SK-N-SH (cell line): ENCODE measurements around the gene UBTD2. TPM values are rescaled to one million over a fixed set of nuclear protein-coding genes. Genes with fewer than 3 reads are reported as not detected.

Source experiments
- CTCF ChIA-PET: fragments of 300-600, 350-600 bp; formaldehyde crosslinking; extraction: SDS; loops from one replicate; lab custom pipeline; 2021; lab: Yijun Ruan, JAX
- POLR2A ChIA-PET: fragments of 350-600 bp; sonication (Branson Sonifier 250); formaldehyde crosslinking; extraction: SDS; loops from one replicate; lab custom pipeline; 2020; ENCODE audit warnings: antibody characterized with exemption, inconsistent platforms; lab: Yijun Ruan, JAX
- DNase-seq: peaks from one replicate; pipeline ENCODE4 v3.0.0; 2012
- H2AFZ ChIP-seq: fragments of 200-600 bp; sonication (generic); 2 replicates; pipeline ENCODE4 v1.8.1; 2016; ENCODE audit warnings: antibody characterized with exemption, mild to moderate bottlenecking, low read depth
- H3F3A ChIP-seq: fragments of 200-600 bp; sonication (generic); replicated peaks from 2 replicates; pipeline ENCODE3; 2016; ENCODE audit warnings: antibody characterized with exemption, mild to moderate bottlenecking; ENCODE audit not compliant: insufficient read depth
- H3K27ac ChIP-seq, 2 experiments: fragments of 200-500 bp in 1 of 2; fragments of 200-600 bp in 1 of 2; sonication (Bioruptor generic) in 1 of 2; sonication (generic), shearing (Covaris generic) in 1 of 2; 2 replicates each; pipeline versions ENCODE4 v1.5.1 to v1.6.1; 2014 to 2016; ENCODE audit warnings: low read depth in 2 of 2, inconsistent platforms in 1 of 2, low read length in 1 of 2, mild to moderate bottlenecking in 1 of 2, mixed read lengths in 1 of 2
- H3K27me3 ChIP-seq: fragments of 200-600 bp; sonication (generic), shearing (Covaris generic); 2 replicates; pipeline ENCODE4 v1.6.1; 2016; ENCODE audit warnings: mixed run types; ENCODE audit not compliant: insufficient read depth
- H3K36me3 ChIP-seq, 2 experiments: fragments of 200-500 bp in 1 of 2; fragments of 200-600 bp in 1 of 2; sonication (Bioruptor generic) in 1 of 2; sonication (generic) in 1 of 2; replicated peaks in 1 of 2; 2 replicates each; pipeline versions ENCODE3 to v1.5.1; 2014 to 2016; ENCODE audit warnings: low read length in 1 of 2, mild to moderate bottlenecking in 1 of 2; ENCODE audit not compliant: insufficient read depth in 2 of 2, control insufficient read depth in 1 of 2
- H3K4me1 ChIP-seq, 2 experiments: fragments of 200-500 bp in 1 of 2; fragments of 200-600 bp in 1 of 2; sonication (Bioruptor generic) in 1 of 2; sonication (generic), shearing (Covaris generic) in 1 of 2; 2 replicates each; pipeline versions ENCODE4 v1.5.1 to v1.6.1; 2014 to 2016; ENCODE audit warnings: low read depth in 1 of 2, low read length in 1 of 2, mixed run types in 1 of 2; ENCODE audit not compliant: insufficient read depth in 2 of 2, control insufficient read depth in 1 of 2
- H3K4me2 ChIP-seq: fragments of 200-600 bp; sonication (generic), shearing (Covaris generic); 2 replicates; pipeline ENCODE4 v1.6.1; 2017; ENCODE audit warnings: mixed run types
- H3K4me3 ChIP-seq, 2 experiments: fragments of 200-500 bp in 1 of 2; fragments of 200-600 bp in 1 of 2; sonication (Bioruptor generic) in 1 of 2; sonication (generic), shearing (Covaris generic) in 1 of 2; 2 replicates each; pipeline versions ENCODE4 v1.5.1 to v1.8.1; 2014 to 2016; ENCODE audit warnings: low read depth in 2 of 2, inconsistent platforms in 1 of 2, low read length in 1 of 2, mild to moderate bottlenecking in 1 of 2, mixed read lengths in 1 of 2, moderate library complexity in 1 of 2
- H3K79me2 ChIP-seq: fragments of 200-600 bp; sonication (generic); 2 replicates; pipeline ENCODE4 v1.8.1; 2017; ENCODE audit warnings: mild to moderate bottlenecking; ENCODE audit not compliant: insufficient read depth
- H3K9ac ChIP-seq: fragments of 200-600 bp; sonication (generic); 2 replicates; pipeline ENCODE4 v1.6.1; 2017; ENCODE audit warnings: mixed run types
- H3K9me2 ChIP-seq: fragments of 200-600 bp; sonication (generic); 2 replicates; pipeline ENCODE4 v1.6.1; 2017; ENCODE audit warnings: mixed run types
- H3K9me3 ChIP-seq: fragments of 200-600 bp; sonication (generic); 2 replicates; pipeline ENCODE4 v1.6.1; 2017; ENCODE audit warnings: mixed run types, mild to moderate bottlenecking, moderate library complexity
- H4K20me1 ChIP-seq: fragments of 200-600 bp; sonication (generic); 2 replicates; pipeline ENCODE4 v1.6.1; 2017; ENCODE audit warnings: mild to moderate bottlenecking, mixed run types; ENCODE audit not compliant: insufficient read depth
- EZH2phosphoT487 ChIP-seq: fragments of 200-600 bp; sonication (generic); IDR thresholded peaks from 2 replicates; pipeline ENCODE4 v1.6.1; 2017; ENCODE audit warnings: low read depth, mixed run types, mild to moderate bottlenecking, antibody characterized with exemption, moderate library complexity, borderline replicate concordance
- GATA2 ChIP-seq: sonication (generic); formaldehyde crosslinking; IDR thresholded peaks from 2 replicates; pipeline ENCODE4 v1.5.0; 2020; ENCODE audit warnings: mild to moderate bottlenecking, missing genetic modification reagents
- IRF3 ChIP-seq: fragments of 150-350 bp; IDR thresholded peaks from 2 replicates; pipeline ENCODE4 v1.6.1; 2016; ENCODE audit warnings: mild to moderate bottlenecking, low read depth, low read length
- MEF2A ChIP-seq: IDR thresholded peaks from 2 replicates; pipeline ENCODE4 v1.4.0; 2012; ENCODE audit warnings: low read depth, borderline replicate concordance
- MXI1 ChIP-seq: IDR thresholded peaks from 2 replicates; pipeline ENCODE4 v1.6.1; 2012; ENCODE audit warnings: mild to moderate bottlenecking, low read depth, low read length, improper control_type of control experiment
- NRF1 ChIP-seq: IDR thresholded peaks from 2 replicates; pipeline ENCODE4 v1.6.1; 2012; ENCODE audit warnings: low read depth, mild to moderate bottlenecking, low read length
- RXRA ChIP-seq: IDR thresholded peaks from 2 replicates; pipeline ENCODE4 v1.4.0; 2012; ENCODE audit warnings: low read depth, mild to moderate bottlenecking, borderline replicate concordance
- SIN3A ChIP-seq: IDR thresholded peaks from 2 replicates; pipeline ENCODE4 v1.6.1; 2012; ENCODE audit warnings: low read depth, mild to moderate bottlenecking, low read length, moderate library complexity, borderline replicate concordance
- TCF12 ChIP-seq: IDR thresholded peaks from 2 replicates; pipeline ENCODE4 v1.4.0; 2012
- TEAD4 ChIP-seq: IDR thresholded peaks from 2 replicates; pipeline ENCODE4 v1.4.0; 2012; ENCODE audit warnings: mild to moderate bottlenecking, borderline replicate concordance; ENCODE audit not compliant: insufficient read depth
- USF2 ChIP-seq: fragments of 150-350 bp; IDR thresholded peaks from 2 replicates; pipeline ENCODE4 v1.6.1; 2017; ENCODE audit warnings: antibody characterized with exemption, low read length, low read depth, borderline replicate concordance
- YY1 ChIP-seq: IDR thresholded peaks from 2 replicates; pipeline ENCODE4 v1.4.0; 2012; ENCODE audit warnings: low read depth, mild to moderate bottlenecking
- WGBS: methylation state at CpG from one replicate; pipeline ENCODE4 v1.1.6; 2017; ENCODE audit warnings: low lambda C conversion rate; 5-methylcytosine and 5-hydroxymethylcytosine counted together
- polyA plus RNA-seq, 3 experiments: library from polyadenylated mRNA; depleted of rRNA; stranded (reverse); fragments of >200 nt; gene quantifications; 2 replicates each; pipeline ENCODE4 v1.2.3, GENCODE V29; 2012
- TF ChIP-seq, protein P1 (sequence below): IDR thresholded peaks from 2 replicates; pipeline ENCODE4 v1.6.1; 2012; ENCODE audit warnings: mild to moderate bottlenecking, low read depth, low read length, moderate library complexity

The UBTD2 gene
- polyA plus RNA-seq, 1 of the 3 experiments (the other 2 are of a cell fraction), result 13.8 TPM

DNA sequence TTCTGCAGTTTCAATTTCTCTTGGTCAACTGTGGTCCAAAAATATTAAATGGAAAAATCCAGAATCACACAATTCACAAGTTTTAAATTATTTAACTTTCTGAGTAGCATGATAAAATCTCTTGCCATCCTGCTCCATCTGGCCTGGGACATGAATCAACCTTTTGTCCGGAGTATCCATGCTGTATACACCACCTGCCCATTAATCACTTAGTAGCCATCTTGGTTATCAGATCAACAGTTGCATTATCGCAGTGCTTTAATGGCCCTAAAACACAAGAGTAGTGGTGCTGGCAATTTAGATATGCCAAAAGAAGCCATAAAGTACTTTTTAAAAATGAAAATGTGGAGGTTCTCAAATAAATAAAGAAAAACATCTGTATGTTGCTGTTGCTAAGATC is 64.3 kb downstream of the UBTD2 start (continued):
- TF ChIP-seq, protein P1, sequence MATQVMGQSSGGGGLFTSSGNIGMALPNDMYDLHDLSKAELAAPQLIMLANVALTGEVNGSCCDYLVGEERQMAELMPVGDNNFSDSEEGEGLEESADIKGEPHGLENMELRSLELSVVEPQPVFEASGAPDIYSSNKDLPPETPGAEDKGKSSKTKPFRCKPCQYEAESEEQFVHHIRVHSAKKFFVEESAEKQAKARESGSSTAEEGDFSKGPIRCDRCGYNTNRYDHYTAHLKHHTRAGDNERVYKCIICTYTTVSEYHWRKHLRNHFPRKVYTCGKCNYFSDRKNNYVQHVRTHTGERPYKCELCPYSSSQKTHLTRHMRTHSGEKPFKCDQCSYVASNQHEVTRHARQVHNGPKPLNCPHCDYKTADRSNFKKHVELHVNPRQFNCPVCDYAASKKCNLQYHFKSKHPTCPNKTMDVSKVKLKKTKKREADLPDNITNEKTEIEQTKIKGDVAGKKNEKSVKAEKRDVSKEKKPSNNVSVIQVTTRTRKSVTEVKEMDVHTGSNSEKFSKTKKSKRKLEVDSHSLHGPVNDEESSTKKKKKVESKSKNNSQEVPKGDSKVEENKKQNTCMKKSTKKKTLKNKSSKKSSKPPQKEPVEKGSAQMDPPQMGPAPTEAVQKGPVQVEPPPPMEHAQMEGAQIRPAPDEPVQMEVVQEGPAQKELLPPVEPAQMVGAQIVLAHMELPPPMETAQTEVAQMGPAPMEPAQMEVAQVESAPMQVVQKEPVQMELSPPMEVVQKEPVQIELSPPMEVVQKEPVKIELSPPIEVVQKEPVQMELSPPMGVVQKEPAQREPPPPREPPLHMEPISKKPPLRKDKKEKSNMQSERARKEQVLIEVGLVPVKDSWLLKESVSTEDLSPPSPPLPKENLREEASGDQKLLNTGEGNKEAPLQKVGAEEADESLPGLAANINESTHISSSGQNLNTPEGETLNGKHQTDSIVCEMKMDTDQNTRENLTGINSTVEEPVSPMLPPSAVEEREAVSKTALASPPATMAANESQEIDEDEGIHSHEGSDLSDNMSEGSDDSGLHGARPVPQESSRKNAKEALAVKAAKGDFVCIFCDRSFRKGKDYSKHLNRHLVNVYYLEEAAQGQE, result no peak
- TF ChIP-seq SIN3A (no peak), YY1 (no peak), TEAD4 (no peak), TCF12 (peak; percentile 27), NRF1 (no peak), USF2 (no peak), EZH2phosphoT487 (no peak), GATA2 (CRISPR knock-in tag) (peak; percentile 84), MEF2A (no peak)

- Histone ChIP-seq H3K27ac (no peak overlapping the region), H3K4me1 (no peaks in the 10 kb centered on the region; a peak in 1 of 4 replicates), H3K9ac (no peak overlapping the region), H3K4me2 (no peak overlapping the region), H3K79me2 (peaks cover 84% of the 10 kb centered on the region), H4K20me1 (0 out of 2 replicates have a peak, but pooled peaks cover 10% of the 10 kb centered on the region), H2AFZ (no peak overlapping the region), H3K4me3 (no peak overlapping the region), H3K9me3 (no peaks in the 10 kb centered on the region), H3F3A (peaks cover 10% of the 10 kb centered on the region), H3K9me2 (no peaks in the 10 kb centered on the region), H3K36me3 (peaks cover 13 to 64% of the 10 kb centered on the region in 2 experiments), H3K27me3 (no peaks in the 10 kb centered on the region)
- POLR2A ChIA-PET, result no interaction called here
- DNase-seq, result no peak
- WGBS, result 96% methylated on average over 3 of the region's 3 CpGs
- CTCF ChIA-PET, result interaction anchor here (0.9 to 1.0 kb wide), 2 partner anchors 28 to 118 kb away, joined by 3 read pairs; partner anchors contain the start of gene STK10
- TF ChIP-seq GATA2 (CRISPR knock-in tag) (no peak), TCF12 (no peak), IRF3 (no peak), RXRA (no peak), MXI1 (no peak)
- TF ChIP-seq, protein P1, result no peak
Measured at GRCh38 chr5:172216345-172216744, 67.2 kb downstream of the UBTD2 start.
